H1 (cell line): Measurements from ENCODE around the gene NT5C1A. TPM values are rescaled to one million over a fixed set of nuclear protein-coding genes. Genes with fewer than 3 reads are reported as not detected.

Source experiments
- EGR1 ChIP-seq: IDR thresholded peaks from 2 replicates; pipeline ENCODE4 v1.6.1; 2011; ENCODE audit warnings: low read depth, low read length, borderline replicate concordance
- HDAC6 ChIP-seq: IDR thresholded peaks from one replicate; pipeline ENCODE4 v1.7.1; 2012; ENCODE audit warnings: low read depth, mild to moderate bottlenecking, inconsistent platforms, low read length, moderate library complexity
- NANOG ChIP-seq: IDR thresholded peaks from 2 replicates; pipeline ENCODE4 v1.6.1; 2011; ENCODE audit warnings: low read length, low read depth, mild to moderate bottlenecking, inconsistent platforms; ENCODE audit not compliant: insufficient read depth, poor library complexity, severe bottlenecking
- POLR2AphosphoS5 ChIP-seq: IDR thresholded peaks from 2 replicates; pipeline ENCODE4 v1.6.1; 2011; ENCODE audit warnings: low read depth, low read length
- RFX5 ChIP-seq: IDR thresholded peaks from 2 replicates; pipeline ENCODE4 v1.6.1; 2011; ENCODE audit warnings: low read depth, low read length, improper control_type of control experiment, borderline replicate concordance
- RXRA ChIP-seq: IDR thresholded peaks from 2 replicates; pipeline ENCODE4 v1.6.1; 2011; ENCODE audit warnings: low read depth, mild to moderate bottlenecking, low read length, moderate library complexity; ENCODE audit not compliant: insufficient read depth
- SP1 ChIP-seq: IDR thresholded peaks from 2 replicates; pipeline ENCODE4 v1.6.1; 2011; ENCODE audit warnings: low read depth, low read length
- SP4 ChIP-seq: IDR thresholded peaks from 2 replicates; pipeline ENCODE4 v1.6.1; 2012; ENCODE audit warnings: low read length, inconsistent platforms
- polyA plus RNA-seq, 7 experiments: library from polyadenylated mRNA; depleted of rRNA in 3 of 7; stranded (reverse) in 5 of 7; unstranded in 2 of 7; fragments of >200 nt in 5 of 7; fragments of 200-250 nt in 2 of 7; gene quantifications; 1 replicate in 5 of 7; 2 replicates in 1 of 7; 4 replicates in 1 of 7; pipeline versions ENCODE4 v1.2.1 to v1.2.3, GENCODE V29; 2011 to 2013; ENCODE audit warnings: missing spikeins in 2 of 7, mixed read lengths in 2 of 7
- total RNA-seq: library from RNA; stranded (reverse); fragmentation: NEBNext Ultra II Directional; extraction: Animal tissue kit (Norgen Biotek cat#: 25700); gene quantifications from 2 replicates; pipeline ENCODE4 v1.2.1, GENCODE V29; 2021
- TF ChIP-seq, protein P1 (sequence below): fragments of 300-600 bp; sonication (generic); IDR thresholded peaks from 2 replicates; pipeline ENCODE4 v1.7.1; 2012; ENCODE audit warnings: low read length, moderate library complexity, mild to moderate bottlenecking, inconsistent platforms; ENCODE audit not compliant: insufficient replicate concordance
- TF ChIP-seq, protein P2 (sequence below): IDR thresholded peaks from 2 replicates; pipeline ENCODE4 v1.6.1; 2011; ENCODE audit warnings: low read depth, mild to moderate bottlenecking, low read length; ENCODE audit not compliant: insufficient read depth
- TF ChIP-seq, protein P3 (sequence below): IDR thresholded peaks from 2 replicates; pipeline ENCODE4 v1.6.1; 2012; ENCODE audit warnings: inconsistent platforms

NT5C1A gene
- total and polyA plus RNA-seq, 2 of the 8 experiments (the other 6 are each of a cell fraction or from before 2014, with no cell fraction given) = not detected

DNA sequence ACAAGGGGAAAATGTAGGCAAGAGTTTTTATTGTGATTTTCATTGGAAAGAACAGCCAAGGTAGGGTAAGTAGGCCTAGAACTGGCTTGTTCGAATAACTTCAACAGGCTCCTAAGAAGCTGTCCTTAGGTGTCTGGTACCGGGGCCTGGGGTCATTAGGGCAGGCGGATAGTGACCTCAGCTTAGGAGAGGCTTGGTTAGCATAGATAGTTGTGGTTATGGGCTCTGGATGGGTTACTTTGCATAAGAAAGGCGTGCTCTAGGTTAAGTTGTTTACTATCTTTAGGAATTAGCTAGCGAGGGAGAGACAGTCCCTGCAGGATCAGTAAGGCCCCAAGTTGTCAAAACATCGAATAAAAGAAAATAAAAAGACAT, 40.0 kb upstream of the NT5C1A start (continued):
- TF ChIP-seq, protein P1, sequence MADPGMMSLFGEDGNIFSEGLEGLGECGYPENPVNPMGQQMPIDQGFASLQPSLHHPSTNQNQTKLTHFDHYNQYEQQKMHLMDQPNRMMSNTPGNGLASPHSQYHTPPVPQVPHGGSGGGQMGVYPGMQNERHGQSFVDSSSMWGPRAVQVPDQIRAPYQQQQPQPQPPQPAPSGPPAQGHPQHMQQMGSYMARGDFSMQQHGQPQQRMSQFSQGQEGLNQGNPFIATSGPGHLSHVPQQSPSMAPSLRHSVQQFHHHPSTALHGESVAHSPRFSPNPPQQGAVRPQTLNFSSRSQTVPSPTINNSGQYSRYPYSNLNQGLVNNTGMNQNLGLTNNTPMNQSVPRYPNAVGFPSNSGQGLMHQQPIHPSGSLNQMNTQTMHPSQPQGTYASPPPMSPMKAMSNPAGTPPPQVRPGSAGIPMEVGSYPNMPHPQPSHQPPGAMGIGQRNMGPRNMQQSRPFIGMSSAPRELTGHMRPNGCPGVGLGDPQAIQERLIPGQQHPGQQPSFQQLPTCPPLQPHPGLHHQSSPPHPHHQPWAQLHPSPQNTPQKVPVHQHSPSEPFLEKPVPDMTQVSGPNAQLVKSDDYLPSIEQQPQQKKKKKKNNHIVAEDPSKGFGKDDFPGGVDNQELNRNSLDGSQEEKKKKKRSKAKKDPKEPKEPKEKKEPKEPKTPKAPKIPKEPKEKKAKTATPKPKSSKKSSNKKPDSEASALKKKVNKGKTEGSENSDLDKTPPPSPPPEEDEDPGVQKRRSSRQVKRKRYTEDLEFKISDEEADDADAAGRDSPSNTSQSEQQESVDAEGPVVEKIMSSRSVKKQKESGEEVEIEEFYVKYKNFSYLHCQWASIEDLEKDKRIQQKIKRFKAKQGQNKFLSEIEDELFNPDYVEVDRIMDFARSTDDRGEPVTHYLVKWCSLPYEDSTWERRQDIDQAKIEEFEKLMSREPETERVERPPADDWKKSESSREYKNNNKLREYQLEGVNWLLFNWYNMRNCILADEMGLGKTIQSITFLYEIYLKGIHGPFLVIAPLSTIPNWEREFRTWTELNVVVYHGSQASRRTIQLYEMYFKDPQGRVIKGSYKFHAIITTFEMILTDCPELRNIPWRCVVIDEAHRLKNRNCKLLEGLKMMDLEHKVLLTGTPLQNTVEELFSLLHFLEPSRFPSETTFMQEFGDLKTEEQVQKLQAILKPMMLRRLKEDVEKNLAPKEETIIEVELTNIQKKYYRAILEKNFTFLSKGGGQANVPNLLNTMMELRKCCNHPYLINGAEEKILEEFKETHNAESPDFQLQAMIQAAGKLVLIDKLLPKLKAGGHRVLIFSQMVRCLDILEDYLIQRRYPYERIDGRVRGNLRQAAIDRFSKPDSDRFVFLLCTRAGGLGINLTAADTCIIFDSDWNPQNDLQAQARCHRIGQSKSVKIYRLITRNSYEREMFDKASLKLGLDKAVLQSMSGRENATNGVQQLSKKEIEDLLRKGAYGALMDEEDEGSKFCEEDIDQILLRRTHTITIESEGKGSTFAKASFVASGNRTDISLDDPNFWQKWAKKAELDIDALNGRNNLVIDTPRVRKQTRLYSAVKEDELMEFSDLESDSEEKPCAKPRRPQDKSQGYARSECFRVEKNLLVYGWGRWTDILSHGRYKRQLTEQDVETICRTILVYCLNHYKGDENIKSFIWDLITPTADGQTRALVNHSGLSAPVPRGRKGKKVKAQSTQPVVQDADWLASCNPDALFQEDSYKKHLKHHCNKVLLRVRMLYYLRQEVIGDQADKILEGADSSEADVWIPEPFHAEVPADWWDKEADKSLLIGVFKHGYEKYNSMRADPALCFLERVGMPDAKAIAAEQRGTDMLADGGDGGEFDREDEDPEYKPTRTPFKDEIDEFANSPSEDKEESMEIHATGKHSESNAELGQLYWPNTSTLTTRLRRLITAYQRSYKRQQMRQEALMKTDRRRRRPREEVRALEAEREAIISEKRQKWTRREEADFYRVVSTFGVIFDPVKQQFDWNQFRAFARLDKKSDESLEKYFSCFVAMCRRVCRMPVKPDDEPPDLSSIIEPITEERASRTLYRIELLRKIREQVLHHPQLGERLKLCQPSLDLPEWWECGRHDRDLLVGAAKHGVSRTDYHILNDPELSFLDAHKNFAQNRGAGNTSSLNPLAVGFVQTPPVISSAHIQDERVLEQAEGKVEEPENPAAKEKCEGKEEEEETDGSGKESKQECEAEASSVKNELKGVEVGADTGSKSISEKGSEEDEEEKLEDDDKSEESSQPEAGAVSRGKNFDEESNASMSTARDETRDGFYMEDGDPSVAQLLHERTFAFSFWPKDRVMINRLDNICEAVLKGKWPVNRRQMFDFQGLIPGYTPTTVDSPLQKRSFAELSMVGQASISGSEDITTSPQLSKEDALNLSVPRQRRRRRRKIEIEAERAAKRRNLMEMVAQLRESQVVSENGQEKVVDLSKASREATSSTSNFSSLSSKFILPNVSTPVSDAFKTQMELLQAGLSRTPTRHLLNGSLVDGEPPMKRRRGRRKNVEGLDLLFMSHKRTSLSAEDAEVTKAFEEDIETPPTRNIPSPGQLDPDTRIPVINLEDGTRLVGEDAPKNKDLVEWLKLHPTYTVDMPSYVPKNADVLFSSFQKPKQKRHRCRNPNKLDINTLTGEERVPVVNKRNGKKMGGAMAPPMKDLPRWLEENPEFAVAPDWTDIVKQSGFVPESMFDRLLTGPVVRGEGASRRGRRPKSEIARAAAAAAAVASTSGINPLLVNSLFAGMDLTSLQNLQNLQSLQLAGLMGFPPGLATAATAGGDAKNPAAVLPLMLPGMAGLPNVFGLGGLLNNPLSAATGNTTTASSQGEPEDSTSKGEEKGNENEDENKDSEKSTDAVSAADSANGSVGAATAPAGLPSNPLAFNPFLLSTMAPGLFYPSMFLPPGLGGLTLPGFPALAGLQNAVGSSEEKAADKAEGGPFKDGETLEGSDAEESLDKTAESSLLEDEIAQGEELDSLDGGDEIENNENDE = peak; percentile 23
- peak; percentile 99 for TF ChIP-seq POLR2AphosphoS5
- TF ChIP-seq, protein P2, sequence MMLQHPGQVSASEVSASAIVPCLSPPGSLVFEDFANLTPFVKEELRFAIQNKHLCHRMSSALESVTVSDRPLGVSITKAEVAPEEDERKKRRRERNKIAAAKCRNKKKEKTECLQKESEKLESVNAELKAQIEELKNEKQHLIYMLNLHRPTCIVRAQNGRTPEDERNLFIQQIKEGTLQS = no peak
- peak; percentile 98 for TF ChIP-seq RXRA
- TF ChIP-seq HDAC6 = peak; percentile 91
- no peak for TF ChIP-seq RFX5
- TF ChIP-seq EGR1 = peak; percentile 83
- peak; percentile 85 for TF ChIP-seq SP1
- peak; percentile 96 for TF ChIP-seq NANOG
- TF ChIP-seq, protein P3, sequence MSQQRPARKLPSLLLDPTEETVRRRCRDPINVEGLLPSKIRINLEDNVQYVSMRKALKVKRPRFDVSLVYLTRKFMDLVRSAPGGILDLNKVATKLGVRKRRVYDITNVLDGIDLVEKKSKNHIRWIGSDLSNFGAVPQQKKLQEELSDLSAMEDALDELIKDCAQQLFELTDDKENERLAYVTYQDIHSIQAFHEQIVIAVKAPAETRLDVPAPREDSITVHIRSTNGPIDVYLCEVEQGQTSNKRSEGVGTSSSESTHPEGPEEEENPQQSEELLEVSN = no peak
- TF ChIP-seq SP4 = peak; percentile 66; the same call in 1 of the 2 replicates
